ENCODE measurements around the gene NCK2.

The NCK2 gene

GRCh38 chr2:105813045-105813315 is 68.3 kb downstream of the NCK2 start:
- peaks cover 4% of the 10 kb centered on the region for H3K4me1 ChIP-seq (ENCODE audit: control insufficient read depth, insufficient read depth, low read depth, low read length)
- H3K14ac ChIP-seq (ENCODE audit: low read length in 2 of 2), result no peak overlapping the region
- H3K4me2 ChIP-seq (ENCODE audit: low read length, poor library complexity, severe bottlenecking), result no peak overlapping the region
- H3K9me3 ChIP-seq (ENCODE audit: control insufficient read depth, low read length), result no peaks in the 10 kb centered on the region
- H2BK15ac ChIP-seq (ENCODE audit: low read depth, poor library complexity, severe bottlenecking), result no peak overlapping the region
- H4K8ac ChIP-seq (ENCODE audit: low read length), result no peak overlapping the region
- H3K27me3 ChIP-seq (ENCODE audit: control insufficient read depth in 1 of 2, insufficient read depth in 1 of 2, low read length in 2 of 2), result no peaks in the 10 kb centered on the region
- H3K4me3 ChIP-seq (ENCODE audit: insufficient read depth in 1 of 2, low read depth in 1 of 2, low read length in 2 of 2), result no peak overlapping the region
- no peak overlapping the region for H3K4ac ChIP-seq (ENCODE audit: low read depth in 1 of 2, low read length in 2 of 2)
- H2BK120ac ChIP-seq (ENCODE audit: low read depth, low read length), result no peak overlapping the region
- H3K9ac ChIP-seq (ENCODE audit: low read length), result peak overlapping the region; percentile 59
- H3K23ac ChIP-seq (ENCODE audit: low read length in 2 of 2), result no peak overlapping the region
- no peak overlapping the region for H2BK5ac ChIP-seq (ENCODE audit: low read depth, low read length, poor library complexity, severe bottlenecking)
- peaks cover 3 to 4% of the 10 kb centered on the region in 2 experiments for H3K36me3 ChIP-seq (ENCODE audit: control insufficient read depth in 1 of 2, insufficient read depth in 2 of 2, low read depth in 1 of 2, low read length in 2 of 2)
- H3K79me1 ChIP-seq (replicated peaks; ENCODE audit: low read length, poor library complexity, severe bottlenecking), result peaks cover 53% of the 10 kb centered on the region
- WGBS, result 98% methylated on average over 4 of the region's 4 CpGs
- no peak overlapping the region for H2AK5ac ChIP-seq (ENCODE audit: low read length, severe bottlenecking)
- H2BK12ac ChIP-seq (ENCODE audit: low read length in 2 of 2), result no peak overlapping the region
- H2AFZ ChIP-seq (ENCODE audit: low read depth, low read length), result no peak overlapping the region
- no peak overlapping the region for H4K91ac ChIP-seq (ENCODE audit: low read length)
- no peak overlapping the region for H3K27ac ChIP-seq (ENCODE audit: low read length, poor library complexity, severe bottlenecking)
- H3K18ac ChIP-seq (ENCODE audit: low read depth in 1 of 2, low read length in 2 of 2), result no peak overlapping the region
- no peak for DNase-seq

GRCh38 chr2:105813405-105813804 is 68.7 kb downstream of the NCK2 start:
- Histone ChIP-seq H3K27ac (ENCODE audit: low read length, poor library complexity, severe bottlenecking) (no peak overlapping the region), H2BK12ac (ENCODE audit: low read length in 2 of 2) (no peak overlapping the region), H2AK5ac (ENCODE audit: low read length, severe bottlenecking) (no peak overlapping the region), H3K4me2 (ENCODE audit: low read length, poor library complexity, severe bottlenecking) (no peak overlapping the region), H3K18ac (ENCODE audit: low read depth in 1 of 2, low read length in 2 of 2) (no peak overlapping the region), H3K36me3 (ENCODE audit: control insufficient read depth in 1 of 2, insufficient read depth in 2 of 2, low read depth in 1 of 2, low read length in 2 of 2) (peaks cover 3 to 4% of the 10 kb centered on the region in 2 experiments), H3K23ac (ENCODE audit: low read length in 2 of 2) (no peak overlapping the region), H2BK5ac (ENCODE audit: low read depth, low read length, poor library complexity, severe bottlenecking) (no peak overlapping the region), H3K4ac (ENCODE audit: low read depth in 1 of 2, low read length in 2 of 2) (no peak overlapping the region), H3K4me1 (ENCODE audit: control insufficient read depth, insufficient read depth, low read depth, low read length) (peaks cover 4% of the 10 kb centered on the region), H3K9ac (ENCODE audit: low read length) (no peak overlapping the region), H2BK120ac (ENCODE audit: low read depth, low read length) (no peak overlapping the region), H3K27me3 (ENCODE audit: control insufficient read depth in 1 of 2, insufficient read depth in 1 of 2, low read length in 2 of 2) (no peaks in the 10 kb centered on the region), H3K4me3 (ENCODE audit: insufficient read depth in 1 of 2, low read depth in 1 of 2, low read length in 2 of 2) (no peak overlapping the region), H3K9me3 (ENCODE audit: control insufficient read depth, low read length) (no peaks in the 10 kb centered on the region), H4K8ac (ENCODE audit: low read length) (no peak overlapping the region), H4K91ac (ENCODE audit: low read length) (no peak overlapping the region), H3K79me1 (replicated peaks; ENCODE audit: low read length, poor library complexity, severe bottlenecking) (peaks cover 51% of the 10 kb centered on the region), H2AFZ (ENCODE audit: low read depth, low read length) (no peak overlapping the region), H2BK15ac (ENCODE audit: low read depth, poor library complexity, severe bottlenecking) (no peak overlapping the region), H3K14ac (ENCODE audit: low read length in 2 of 2) (no peak overlapping the region)
- DNase-seq, result no peak
- WGBS, result 96% methylated on average over 5 of the region's 5 CpGs

DNA sequence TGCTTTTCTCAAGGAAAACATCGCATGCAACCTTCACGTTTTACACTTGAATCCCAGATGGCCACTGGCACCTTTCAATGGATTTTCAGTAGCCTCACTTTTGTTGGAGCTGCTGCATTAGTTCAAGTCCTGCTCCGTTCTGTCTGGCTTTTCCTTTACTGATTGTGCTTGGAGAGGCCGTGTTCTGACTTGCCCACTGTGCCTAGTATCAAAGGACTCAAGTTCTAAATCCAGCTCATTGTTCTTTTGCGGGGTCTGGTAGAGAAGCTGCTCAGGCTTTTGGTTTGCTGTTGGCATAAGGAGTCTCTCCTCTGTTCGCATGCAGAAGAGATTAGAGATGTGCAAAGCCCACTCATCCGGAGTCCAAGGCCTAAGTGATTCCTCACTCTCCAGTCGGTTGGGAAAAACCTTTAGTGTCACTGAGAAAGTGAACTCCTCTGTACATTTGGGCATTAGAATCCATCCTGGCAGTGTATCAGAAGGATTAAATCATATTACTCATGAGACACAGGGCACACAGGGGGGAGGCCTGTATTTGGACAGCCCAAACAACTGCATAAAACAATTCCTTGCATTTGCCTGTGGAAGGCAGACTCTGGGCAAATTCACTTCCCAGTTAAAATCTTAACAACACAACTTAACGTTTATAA is 69.7 kb downstream of the NCK2 start:
- Histone ChIP-seq H2BK120ac (ENCODE audit: low read depth, low read length) (no peak overlapping the region), H2BK12ac (ENCODE audit: low read length in 2 of 2) (no peak overlapping the region), H3K4ac (ENCODE audit: low read depth in 1 of 2, low read length in 2 of 2) (peak overlapping the region in 1 of 2 experiments; percentile 10), H4K91ac (ENCODE audit: low read length) (no peak overlapping the region), H3K27me3 (ENCODE audit: control insufficient read depth in 1 of 2, insufficient read depth in 1 of 2, low read length in 2 of 2) (no peaks in the 10 kb centered on the region), H3K4me3 (ENCODE audit: insufficient read depth in 1 of 2, low read depth in 1 of 2, low read length in 2 of 2) (no peak overlapping the region), H3K23ac (ENCODE audit: low read length in 2 of 2) (no peak overlapping the region), H2BK15ac (ENCODE audit: low read depth, poor library complexity, severe bottlenecking) (no peak overlapping the region), H3K18ac (ENCODE audit: low read depth in 1 of 2, low read length in 2 of 2) (peak overlapping the region in 1 of 2 experiments; percentile 44), H3K4me2 (ENCODE audit: low read length, poor library complexity, severe bottlenecking) (no peak overlapping the region), H4K8ac (ENCODE audit: low read length) (no peak overlapping the region), H3K9ac (ENCODE audit: low read length) (no peak overlapping the region), H3K4me1 (ENCODE audit: control insufficient read depth, insufficient read depth, low read depth, low read length) (peaks cover 4% of the 10 kb centered on the region), H3K9me3 (ENCODE audit: control insufficient read depth, low read length) (no peaks in the 10 kb centered on the region), H3K36me3 (ENCODE audit: control insufficient read depth in 1 of 2, insufficient read depth in 2 of 2, low read depth in 1 of 2, low read length in 2 of 2) (peaks cover 3 to 7% of the 10 kb centered on the region in 2 experiments), H3K14ac (ENCODE audit: low read length in 2 of 2) (no peak overlapping the region), H2AFZ (ENCODE audit: low read depth, low read length) (no peak overlapping the region), H2AK5ac (ENCODE audit: low read length, severe bottlenecking) (no peak overlapping the region), H3K27ac (ENCODE audit: low read length, poor library complexity, severe bottlenecking) (no peak overlapping the region), H3K79me1 (replicated peaks; ENCODE audit: low read length, poor library complexity, severe bottlenecking) (peaks cover 50% of the 10 kb centered on the region), H2BK5ac (ENCODE audit: low read depth, low read length, poor library complexity, severe bottlenecking) (no peak overlapping the region)
- WGBS, result 97% methylated on average over 9 of the region's 9 CpGs
- no peak for DNase-seq

- H3K4me1 ChIP-seq (ENCODE audit: control insufficient read depth, insufficient read depth, low read depth, low read length), result peaks cover 2% of the 10 kb centered on the region
- 96% methylated on average over 6 of the region's 7 CpGs for WGBS
- no peak overlapping the region for H3K4me2 ChIP-seq (ENCODE audit: low read length, poor library complexity, severe bottlenecking)
- peaks cover 7% of the 10 kb centered on the region in 2 experiments for H3K36me3 ChIP-seq (ENCODE audit: control insufficient read depth in 1 of 2, insufficient read depth in 2 of 2, low read depth in 1 of 2, low read length in 2 of 2)
- no peaks in the 10 kb centered on the region for H3K27me3 ChIP-seq (ENCODE audit: control insufficient read depth in 1 of 2, insufficient read depth in 1 of 2, low read length in 2 of 2)
- no peak overlapping the region for H2BK12ac ChIP-seq (ENCODE audit: low read length in 2 of 2)
- H3K4ac ChIP-seq (ENCODE audit: low read depth in 1 of 2, low read length in 2 of 2), result no peak overlapping the region
- H3K14ac ChIP-seq (ENCODE audit: low read length in 2 of 2), result no peak overlapping the region
- H2AFZ ChIP-seq (ENCODE audit: low read depth, low read length), result no peak overlapping the region
- no peak for DNase-seq
- H3K79me1 ChIP-seq (replicated peaks; ENCODE audit: low read length, poor library complexity, severe bottlenecking), result peaks cover 52% of the 10 kb centered on the region
- H4K91ac ChIP-seq (ENCODE audit: low read length), result no peak overlapping the region
- H3K23ac ChIP-seq (ENCODE audit: low read length in 2 of 2), result no peak overlapping the region
- H3K9me3 ChIP-seq (ENCODE audit: control insufficient read depth, low read length), result no peaks in the 10 kb centered on the region
- no peak overlapping the region for H2BK15ac ChIP-seq (ENCODE audit: low read depth, poor library complexity, severe bottlenecking)
- H3K18ac ChIP-seq (ENCODE audit: low read depth in 1 of 2, low read length in 2 of 2), result no peak overlapping the region
- no peak overlapping the region for H3K9ac ChIP-seq (ENCODE audit: low read length)
- H2BK120ac ChIP-seq (ENCODE audit: low read depth, low read length), result no peak overlapping the region
- H3K27ac ChIP-seq (ENCODE audit: low read length, poor library complexity, severe bottlenecking), result no peak overlapping the region
- H4K8ac ChIP-seq (ENCODE audit: low read length), result peak overlapping the region; percentile 4
- no peak overlapping the region for H2AK5ac ChIP-seq (ENCODE audit: low read length, severe bottlenecking)
- H3K4me3 ChIP-seq (ENCODE audit: insufficient read depth in 1 of 2, low read depth in 1 of 2, low read length in 2 of 2), result no peak overlapping the region
- no peak overlapping the region for H2BK5ac ChIP-seq (ENCODE audit: low read depth, low read length, poor library complexity, severe bottlenecking)
These were observed 70.7 kb downstream of the NCK2 start for GRCh38 chr2:105815401-105815800.

Data from mesenchymal stem cell (in vitro differentiated cells and primary cell).